Jurkat, Clone E6-1 (cell line): ENCODE data around the gene TECTA.
"Not testable (repeated sequence)": the region's sequence is repeated elsewhere in the genome, so short reads cannot be mapped to it uniquely, and the experiment has no call there.

ENCODE experiments used
- DNase-seq: peaks from one replicate; pipeline ENCODE4 v3.0.0-alpha.2; 2011; ENCODE audit warnings: low read depth, low spot score
- H3K4me3 ChIP-seq: 2 replicates; pipeline ENCODE4 v1.5.1; 2011; ENCODE audit warnings: mild to moderate bottlenecking, low read length, control low read depth, moderate library complexity

The TECTA gene

DNA sequence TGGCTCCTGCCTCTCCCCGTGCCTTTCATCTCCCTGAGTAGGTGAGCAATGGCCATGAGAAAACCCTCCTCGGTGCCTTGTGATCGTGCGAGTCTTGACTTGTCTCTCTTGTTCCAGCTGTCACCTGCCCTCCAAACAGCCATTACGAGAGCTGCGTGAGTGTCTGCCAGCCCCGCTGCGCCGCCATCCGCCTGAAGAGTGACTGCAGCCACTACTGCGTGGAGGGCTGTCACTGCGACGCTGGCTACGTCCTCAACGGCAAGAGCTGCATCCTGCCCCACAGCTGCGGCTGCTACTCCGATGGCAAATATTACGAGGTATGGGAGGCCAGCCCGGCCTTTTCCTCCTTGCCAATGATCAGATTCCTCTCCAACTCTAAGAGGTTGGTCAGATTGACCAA lies 51.7 kb downstream of the TECTA start:
- no peak overlapping the region for H3K4me3 ChIP-seq
- DNase-seq = no peak

DNA sequence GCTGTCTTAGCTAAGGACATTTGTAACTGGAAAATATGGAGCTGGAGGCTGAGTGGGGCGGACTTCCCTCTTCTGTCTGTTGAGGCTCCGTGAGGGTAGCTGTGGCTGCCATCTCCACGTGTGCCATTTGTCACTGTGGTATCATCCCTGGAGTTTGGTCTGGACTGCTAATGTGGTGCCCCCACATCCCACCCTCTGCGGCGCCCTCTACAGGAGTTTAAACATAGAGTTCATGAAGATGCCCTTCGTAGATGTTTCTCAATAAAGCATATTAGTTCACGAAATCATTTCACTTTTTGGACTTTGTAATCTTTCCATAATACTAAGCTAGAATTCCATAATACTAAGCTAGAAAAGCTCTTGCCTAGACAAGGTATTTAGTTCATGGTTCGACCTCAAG lies 52.4 kb downstream of the TECTA start:
- no peak for DNase-seq
- H3K4me3 ChIP-seq = no peak overlapping the region

DNA sequence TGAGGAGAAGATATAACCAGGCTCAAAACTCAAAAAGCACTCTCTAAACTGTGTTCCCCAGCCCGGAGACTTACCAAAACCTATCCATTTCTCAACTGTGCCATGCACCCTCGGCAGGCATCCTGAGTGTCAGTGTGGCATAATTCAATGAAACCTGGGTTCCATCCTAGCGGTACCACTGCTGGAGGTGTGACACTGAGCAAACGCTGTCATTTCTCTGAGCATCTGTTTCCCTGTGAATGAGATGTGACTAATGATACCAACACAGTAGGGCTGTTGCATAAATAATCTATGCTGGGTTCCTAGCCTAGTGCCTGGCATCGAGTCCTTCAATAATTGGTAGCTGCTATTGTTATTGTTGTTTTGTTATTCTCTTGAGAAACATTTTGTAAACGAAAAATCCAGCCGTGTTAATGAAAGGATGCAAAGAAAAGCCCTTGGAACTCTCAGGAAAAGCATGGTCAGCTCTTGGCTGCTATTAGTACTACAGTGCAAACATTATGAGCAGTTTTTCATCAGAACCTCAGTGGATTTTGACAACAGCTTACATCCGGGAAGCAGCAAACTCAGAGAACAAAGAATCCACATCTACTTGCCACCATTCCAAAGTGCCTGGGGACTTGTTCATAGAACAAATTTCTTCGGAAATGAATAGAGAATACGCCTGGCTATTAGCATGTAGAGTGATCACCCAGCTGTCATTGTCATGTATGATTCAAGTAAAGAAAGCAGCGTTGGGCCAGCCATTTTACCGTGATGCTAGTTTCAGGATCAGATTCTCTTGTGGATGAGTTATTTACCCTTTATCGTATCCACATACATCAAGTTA lies 53.7 kb downstream of the TECTA start:
- no peak for DNase-seq
- no peak overlapping the region for H3K4me3 ChIP-seq

DNA sequence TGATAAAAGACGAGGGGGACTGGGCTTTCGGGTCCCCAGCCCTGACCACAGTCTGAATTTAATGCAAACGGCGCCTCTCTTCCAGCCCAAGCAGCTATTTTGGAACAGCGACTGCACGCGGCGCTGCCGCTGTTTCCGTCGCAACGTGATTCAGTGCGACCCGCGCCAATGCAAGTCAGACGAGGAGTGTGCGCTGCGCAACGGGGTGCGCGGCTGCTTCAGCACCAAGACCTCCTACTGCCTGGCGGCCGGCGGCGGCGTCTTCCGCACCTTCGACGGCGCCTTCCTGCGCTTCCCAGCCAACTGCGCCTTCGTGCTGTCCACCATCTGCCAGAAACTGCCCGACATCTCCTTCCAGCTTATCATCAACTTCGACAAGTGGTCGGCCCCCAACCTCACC lies 56.7 kb downstream of the TECTA start:
- DNase-seq = no peak
- H3K4me3 ChIP-seq = no peak overlapping the region

DNA sequence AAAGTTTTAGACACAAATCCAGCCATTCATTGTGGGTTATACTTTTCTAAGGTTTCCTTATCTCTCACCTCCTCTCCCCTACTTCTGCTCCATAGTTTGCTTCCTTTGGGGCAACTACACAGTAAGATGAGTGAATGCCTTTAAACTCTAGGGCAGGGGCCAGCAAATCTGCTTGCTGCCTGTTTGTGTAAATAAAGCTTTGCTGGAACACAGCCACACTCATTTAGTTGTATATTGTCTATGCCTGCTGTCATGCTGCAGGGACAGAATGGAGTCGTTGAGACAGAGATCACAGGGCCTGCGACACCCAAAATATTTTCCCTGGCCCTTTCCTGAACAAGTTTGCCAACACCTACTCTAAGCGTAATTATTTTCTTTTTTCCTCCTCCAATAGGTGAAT lies 58.7 kb downstream of the TECTA start:
- no peak for DNase-seq
- no peak overlapping the region for H3K4me3 ChIP-seq

DNA sequence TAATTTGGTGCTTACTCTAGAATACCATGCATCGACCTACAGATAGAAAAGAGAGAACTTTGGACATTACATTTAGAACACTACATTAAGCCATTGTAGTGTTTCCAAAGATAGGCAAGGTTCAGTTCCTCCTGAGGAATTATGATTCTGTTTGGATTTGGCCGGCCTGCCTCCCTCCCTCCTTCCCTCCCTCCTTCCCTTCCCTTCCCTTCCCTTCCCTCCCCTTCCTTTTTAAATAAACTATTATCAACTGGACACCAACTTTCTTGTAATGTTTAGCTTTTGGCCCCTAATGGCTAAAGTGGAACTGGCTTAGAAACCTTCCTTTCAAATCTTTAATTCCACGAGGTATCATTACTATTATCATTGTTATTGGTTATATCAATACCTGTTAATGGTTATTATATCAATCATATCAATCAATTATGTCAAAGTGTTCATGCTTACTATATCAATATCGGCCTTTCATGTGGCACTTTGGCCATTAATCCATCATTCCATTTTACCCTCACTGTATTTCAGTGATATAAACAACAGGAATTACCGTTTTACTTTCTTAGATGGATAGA lies 60.4 kb downstream of the TECTA start:
- DNase-seq = no peak
- H3K4me3 ChIP-seq = no peak overlapping the region

DNA sequence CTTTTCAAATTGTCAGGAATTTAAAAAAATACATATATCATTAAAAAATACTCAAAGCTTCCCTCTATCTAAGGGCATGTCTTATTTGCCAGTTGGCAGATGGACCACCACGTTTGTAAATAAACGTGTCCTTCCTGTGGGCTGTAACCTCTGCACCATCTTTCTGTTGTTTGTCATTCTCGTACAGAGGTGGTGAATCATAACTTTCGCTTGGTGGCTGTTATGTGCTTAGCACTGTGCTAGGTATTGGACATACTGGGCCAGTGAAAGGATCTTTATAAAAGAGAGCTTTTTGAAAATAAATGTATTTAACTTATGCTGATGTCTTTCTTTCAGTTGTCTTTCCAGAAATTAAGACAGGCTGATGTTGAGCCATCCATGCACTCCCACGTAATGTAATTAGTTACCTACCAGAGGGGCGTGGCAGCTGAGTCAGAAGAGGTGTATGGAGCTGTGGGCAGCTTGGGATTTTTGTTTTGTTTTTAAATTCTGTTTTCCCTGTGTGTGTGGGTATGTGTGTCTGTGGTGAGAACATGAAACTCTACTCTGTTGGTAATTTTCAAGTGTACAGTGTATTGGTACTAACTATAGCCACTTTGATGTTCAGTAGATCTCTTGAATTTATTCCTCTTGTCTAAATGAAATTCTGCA lies 62.7 kb downstream of the TECTA start:
- H3K4me3 ChIP-seq = no peak overlapping the region
- no peak for DNase-seq

DNA sequence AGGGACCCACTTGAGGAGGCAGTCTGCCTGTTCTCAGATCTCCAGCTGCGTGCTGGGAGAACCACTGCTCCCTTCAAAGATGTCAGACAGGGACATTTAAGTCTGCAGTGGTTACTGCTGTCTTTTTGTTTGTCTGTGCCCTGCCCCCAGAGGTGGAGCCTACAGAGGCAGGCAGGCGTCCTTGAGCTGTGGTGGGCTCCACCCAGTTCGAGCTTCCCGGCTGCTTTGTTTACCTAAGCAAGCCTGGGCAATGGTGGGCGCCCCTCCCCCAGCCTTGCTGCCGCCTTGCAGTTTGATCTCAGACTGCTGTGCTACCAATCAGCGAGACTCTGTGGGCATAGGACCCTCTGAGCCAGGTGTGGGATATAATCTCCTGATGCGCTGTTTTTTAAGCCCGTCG lies 76.6 kb downstream of the TECTA start:
- DNase-seq, H3K4me3 ChIP-seq: not testable (repeated sequence)

DNA sequence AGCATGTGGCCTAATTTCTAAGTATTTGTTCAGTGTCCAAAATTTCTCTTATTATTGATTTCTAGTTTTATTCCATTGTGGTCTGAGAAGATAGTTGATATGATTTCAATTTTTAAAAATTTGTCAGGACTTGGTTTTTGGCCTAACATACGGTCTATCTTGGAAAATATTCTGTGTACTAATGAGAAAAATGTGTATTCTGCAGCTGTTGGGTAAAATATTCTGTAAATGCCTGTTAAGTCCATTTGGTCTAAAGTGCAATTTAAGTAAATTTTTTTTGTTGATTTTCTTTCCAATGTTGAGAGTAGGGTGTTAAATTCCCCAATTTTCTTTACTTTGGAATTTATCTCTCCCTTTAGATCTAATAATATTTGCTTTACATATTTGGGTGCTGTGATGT lies 78.3 kb downstream of the TECTA start:
- H3K4me3 ChIP-seq = no peak overlapping the region
- no peak for DNase-seq

DNA sequence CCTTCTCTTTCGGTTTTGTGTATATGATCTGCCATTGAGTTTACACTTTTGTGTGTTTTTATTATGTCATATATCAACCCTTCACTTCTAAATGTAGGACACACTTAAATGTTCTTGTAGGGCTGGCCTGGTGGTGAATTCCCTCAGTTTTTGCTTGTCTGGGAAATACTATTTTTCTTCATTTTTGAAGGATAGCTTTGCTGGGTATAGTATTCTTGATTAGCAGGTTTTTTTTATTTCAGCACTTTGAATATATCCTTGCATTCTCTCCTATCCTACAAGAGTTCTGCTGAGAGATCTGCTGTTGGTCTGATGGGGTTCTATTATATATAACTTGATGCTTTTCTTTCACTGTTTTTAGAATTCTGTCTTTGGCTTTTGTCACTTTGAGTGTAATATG lies 79.1 kb downstream of the TECTA start:
- DNase-seq = no peak

DNA sequence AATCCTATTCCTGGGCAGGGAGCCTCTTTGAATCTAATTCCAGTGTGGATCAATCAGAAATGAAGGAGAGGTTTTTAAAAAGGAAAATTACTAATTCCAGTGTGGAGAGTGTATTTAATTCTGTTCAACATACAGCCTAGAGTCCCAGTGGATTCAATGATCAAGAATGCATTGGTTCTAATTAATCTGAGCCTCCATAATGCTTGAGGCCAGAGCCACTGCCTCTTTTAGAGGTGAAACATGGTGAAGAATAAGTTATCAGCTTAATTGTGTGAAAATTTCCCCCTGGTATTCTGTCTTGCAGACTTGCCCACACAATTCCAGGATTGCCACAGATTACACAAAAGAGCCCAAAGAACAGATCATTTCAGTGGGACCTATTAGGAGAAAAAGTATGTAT lies 87.7 kb downstream of the TECTA start:
- no peak overlapping the region for H3K4me3 ChIP-seq
- DNase-seq = no peak

More for the DNA sequence above, 79.1 kb downstream of the TECTA start:
- H3K4me3 ChIP-seq = no peak overlapping the region

DNA sequence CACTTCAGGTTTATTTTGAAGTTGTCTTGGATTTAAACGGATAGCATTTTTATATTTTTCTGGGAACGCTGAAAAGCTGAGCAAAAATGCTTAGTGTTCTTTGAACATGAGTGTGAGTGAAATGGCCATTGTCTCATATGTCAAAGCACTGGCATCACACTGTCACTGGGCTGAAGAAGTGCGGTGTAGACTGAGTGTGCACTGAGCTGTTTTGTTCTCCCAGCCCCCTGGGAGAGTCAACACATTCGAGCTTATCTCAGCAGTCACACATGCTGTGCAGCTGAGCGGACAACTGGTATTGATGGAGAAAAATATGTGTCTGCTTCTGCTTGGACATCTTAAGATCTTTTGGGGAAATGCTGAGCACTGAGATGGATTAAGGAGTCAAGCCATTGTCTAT lies 90.8 kb downstream of the TECTA start:
- DNase-seq = no peak
- no peak overlapping the region for H3K4me3 ChIP-seq

DNA sequence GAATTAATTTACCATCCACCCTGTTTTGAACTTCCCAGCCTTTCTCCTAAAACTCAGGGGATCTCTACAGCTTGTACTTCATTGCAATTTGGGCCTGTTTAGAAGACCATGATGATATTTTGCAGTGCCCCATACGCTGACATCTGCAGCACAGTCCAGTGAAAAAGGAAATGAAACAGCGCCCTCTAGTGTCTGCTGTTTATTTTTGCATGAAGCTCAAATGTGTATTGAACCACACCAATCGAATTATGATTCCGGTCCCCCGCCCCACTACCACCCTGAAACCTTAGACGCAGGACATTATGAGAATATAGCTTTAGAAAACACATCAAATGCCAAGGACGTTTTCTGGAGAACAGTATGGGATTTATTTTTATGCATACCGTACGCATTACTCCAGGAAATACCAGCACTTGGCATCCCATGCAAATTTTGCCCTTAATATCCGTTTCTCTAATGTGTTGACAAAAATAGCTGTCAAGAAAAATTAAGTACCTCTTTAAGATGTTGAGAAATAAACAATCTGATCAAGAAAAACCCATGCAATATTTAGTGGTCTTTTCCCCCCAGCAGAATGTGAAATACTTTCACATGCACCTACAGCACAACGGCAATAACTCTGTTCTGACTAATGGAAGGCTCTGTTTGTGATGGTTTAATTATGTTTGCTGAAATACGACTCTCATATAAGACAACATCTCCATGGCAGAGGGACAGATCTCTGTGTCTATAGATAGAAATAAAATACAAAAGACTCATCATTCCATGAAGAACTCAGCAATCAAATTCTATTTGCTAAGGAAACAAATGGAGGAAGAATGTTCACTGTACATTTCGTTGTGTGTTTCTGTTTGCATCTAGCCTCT lies 93.9 kb downstream of the TECTA start:
- peak; percentile 67 for DNase-seq
- H3K4me3 ChIP-seq = no peak overlapping the region

DNA sequence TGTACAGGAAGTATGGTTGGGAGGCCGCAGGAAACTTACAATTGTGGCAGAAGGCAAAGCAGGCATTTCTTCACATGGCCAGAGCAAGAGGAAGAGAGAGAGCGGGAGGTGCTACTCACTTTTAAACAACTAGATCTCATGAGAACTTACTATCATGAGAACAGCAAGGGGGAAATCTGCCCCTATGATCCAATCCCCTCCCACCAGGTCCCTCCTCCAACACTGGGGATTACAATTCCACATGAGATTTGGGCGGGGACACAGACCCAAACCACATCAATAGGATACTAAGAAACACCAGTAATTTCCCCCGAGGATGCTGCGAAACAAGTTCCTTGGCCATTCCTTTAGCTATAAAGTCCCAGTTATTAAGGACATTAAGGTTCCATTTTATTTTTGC lies 97.4 kb downstream of the TECTA start:
- H3K4me3 ChIP-seq = no peak overlapping the region

DNA sequence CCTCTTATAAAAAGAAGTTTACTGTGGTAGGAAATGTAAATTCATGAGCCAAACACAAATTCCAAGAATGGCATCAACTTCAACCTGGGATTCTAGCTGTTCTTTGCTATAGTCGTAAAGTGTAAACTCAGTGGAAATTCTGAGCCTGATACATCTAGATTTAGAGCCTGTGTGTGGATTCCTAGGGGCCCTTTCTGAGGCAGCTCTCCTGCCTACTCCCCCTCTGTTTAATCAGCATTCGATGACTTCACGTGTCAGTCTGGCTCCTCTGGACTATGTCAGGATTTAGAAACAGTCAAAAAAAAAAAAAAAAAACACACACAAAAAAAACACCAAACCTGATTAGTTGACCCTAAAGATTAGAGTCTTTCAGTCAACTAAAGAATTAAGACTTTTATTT lies 98.5 kb downstream of the TECTA start:
- no peak overlapping the region for H3K4me3 ChIP-seq
- no peak for DNase-seq

More for the DNA sequence above, 97.4 kb downstream of the TECTA start:
- no peak for DNase-seq

DNA sequence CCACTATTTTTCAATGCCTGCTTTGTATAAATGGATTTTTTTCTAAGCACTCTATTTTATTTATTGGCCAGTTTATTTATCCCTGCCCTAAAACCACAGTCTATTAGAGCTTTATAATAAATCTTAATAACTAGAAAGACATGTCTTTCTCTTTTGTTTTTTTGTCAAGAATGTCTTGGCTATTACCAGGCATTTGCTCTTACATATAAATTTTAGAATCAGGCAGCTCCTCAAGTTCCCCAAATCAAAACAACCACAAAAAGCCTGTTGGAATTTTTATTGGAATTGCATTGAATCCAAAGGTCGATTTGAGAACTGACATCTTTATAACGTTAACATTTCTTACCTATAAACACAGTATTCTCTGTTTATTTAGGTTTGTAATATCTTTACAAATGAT lies 105.8 kb downstream of the TECTA start:
- no peak for DNase-seq
- no peak overlapping the region for H3K4me3 ChIP-seq

DNA sequence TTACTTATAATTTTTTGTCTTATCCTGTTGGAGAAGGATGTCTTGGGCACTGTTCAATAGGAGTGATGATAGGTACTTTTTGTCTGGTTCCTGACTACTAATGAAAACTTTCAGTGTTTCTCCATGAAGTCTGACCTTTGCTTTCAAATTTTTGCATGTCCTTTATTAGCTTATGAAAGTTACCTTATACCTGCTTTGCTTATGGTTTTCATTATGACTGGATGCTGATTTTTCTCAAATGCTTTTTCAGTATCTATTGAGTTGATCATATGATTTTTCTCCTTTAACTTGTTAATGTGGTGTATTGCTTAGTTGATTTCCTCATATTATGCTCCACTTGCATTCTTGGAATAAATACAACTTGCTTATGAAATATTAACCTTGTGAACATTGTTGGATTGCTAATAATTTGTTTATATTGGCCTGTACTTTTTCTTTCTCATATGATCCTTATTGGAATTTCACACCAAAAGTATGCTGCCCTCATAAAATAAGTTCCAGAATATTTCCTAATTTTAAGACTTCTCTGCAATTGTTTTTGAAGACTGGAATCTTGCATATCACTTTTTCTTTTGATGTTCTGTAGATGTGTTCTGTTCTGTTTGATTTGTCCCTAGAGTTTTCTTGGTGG lies 106.6 kb downstream of the TECTA start:
- H3K4me3 ChIP-seq = no peak overlapping the region
- no peak for DNase-seq

DNA sequence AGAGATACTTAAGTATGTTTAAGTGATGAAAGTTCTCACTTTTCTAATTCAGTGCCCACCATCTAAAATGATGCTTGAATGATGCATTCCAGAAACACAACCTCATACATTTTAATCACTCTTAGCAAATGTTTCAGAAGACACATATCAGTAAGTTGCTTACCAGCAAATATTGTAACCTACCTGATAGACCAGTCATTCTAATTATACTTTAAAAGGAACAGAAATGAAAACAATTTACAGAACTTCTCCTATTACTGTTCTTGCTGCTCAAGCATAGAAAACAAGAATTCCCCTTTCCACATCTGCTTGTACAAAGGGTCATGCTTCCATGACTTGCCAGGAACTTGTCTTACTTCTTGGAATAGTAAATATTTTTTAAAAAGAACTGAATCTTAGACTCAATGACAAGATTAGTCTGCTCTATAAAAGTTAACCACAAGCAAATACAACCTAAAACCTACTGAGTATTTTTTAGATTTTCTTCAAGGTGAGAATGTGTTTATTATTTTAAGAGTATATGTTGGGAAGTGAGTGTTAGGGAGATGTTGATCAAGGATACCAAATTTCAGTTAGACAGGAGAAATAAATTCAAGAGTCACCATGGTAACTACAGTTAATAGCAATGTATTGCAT lies 109.5 kb downstream of the TECTA start:
- DNase-seq = no peak
- no peak overlapping the region for H3K4me3 ChIP-seq

DNA sequence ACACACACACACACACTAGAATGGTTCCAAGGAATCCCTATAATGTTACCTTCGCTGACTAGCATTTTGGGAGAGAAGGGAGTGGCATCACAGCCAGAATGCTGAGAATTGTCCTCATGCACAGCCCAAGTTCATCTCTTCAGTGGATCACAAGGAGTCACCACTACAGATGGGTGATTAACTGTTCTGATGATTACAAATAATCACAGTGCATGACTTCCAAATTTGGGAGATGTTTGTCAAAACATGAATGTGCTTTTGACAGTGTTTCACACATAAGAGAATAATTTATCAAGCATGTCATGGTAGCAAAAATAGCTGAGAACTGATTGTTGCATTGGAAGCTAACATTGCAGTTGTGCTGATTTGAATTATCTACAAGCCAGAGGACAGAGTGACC lies 110.6 kb downstream of the TECTA start:
- no peak for DNase-seq
- H3K4me3 ChIP-seq = no peak overlapping the region
